GM13976 (cell line): Measurements from ENCODE around the gene MELTF.

Experiments used
- DNase-seq: peaks from one replicate; pipeline ENCODE4 v3.0.0; 2012; ENCODE audit warnings: low spot score
- in situ Hi-C: fragments of 300-500 bp; cut with MboI; formaldehyde crosslinking; loops from one replicate; pipeline ENCODE4 v1.12.0; 2022; ENCODE audit warnings: low sequenced_read_pairs, mixed read lengths, inconsistent platforms; ENCODE audit not compliant: unreplicated experiment
- TF ChIP-seq, protein P1 (sequence below): IDR thresholded peaks from 2 replicates; pipeline ENCODE4 v1.5.1; 2012; ENCODE audit warnings: borderline replicate concordance, mild to moderate bottlenecking; ENCODE audit not compliant: insufficient read depth; ENCODE audit errors: extremely low read depth, missing control alignments, control extremely low read depth

MELTF gene

DNA sequence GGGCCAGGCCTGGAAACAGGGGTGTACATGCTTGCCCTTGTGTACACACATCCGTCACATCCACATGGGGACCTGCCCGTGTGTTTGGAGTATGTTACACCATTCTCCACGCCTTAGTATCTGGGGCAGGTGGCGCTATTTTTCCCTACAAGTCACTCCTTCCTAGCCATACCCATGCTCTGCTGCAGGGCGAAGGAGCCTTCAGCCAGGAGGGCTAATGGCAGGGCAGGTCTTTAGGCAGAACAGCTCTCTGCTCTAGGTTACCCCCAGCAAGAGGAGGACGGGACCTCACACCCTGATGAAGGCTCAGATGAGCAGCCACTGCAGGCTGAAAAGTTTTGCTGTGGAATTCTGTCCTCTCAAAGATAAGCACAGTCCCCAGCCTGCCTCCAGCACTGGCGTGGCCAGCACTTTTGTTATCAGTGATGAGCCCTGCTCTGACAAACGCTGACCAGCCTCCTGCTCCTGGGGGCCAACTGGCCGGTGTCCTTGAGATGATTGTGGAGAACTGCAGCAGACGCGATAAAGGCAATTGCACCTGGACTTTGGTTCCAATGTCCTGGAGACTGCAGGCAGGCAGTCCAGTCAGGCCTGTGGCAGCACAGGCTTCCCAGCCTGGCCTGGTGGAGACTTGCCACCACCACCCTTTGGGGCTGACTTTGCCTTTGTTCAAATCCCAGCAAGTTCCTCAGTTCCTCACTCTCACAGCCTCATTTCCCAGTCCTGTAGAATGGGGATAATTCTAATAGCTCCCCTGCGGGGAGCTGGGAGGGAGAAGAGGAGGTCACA lies 41.2 kb downstream of the MELTF start:
- no peak for DNase-seq
- in situ Hi-C loops = loop anchor here (25.0 kb wide), 1 partner anchor 524 kb away; no protein-coding TSS in a partner anchor
- TF ChIP-seq, protein P1, sequence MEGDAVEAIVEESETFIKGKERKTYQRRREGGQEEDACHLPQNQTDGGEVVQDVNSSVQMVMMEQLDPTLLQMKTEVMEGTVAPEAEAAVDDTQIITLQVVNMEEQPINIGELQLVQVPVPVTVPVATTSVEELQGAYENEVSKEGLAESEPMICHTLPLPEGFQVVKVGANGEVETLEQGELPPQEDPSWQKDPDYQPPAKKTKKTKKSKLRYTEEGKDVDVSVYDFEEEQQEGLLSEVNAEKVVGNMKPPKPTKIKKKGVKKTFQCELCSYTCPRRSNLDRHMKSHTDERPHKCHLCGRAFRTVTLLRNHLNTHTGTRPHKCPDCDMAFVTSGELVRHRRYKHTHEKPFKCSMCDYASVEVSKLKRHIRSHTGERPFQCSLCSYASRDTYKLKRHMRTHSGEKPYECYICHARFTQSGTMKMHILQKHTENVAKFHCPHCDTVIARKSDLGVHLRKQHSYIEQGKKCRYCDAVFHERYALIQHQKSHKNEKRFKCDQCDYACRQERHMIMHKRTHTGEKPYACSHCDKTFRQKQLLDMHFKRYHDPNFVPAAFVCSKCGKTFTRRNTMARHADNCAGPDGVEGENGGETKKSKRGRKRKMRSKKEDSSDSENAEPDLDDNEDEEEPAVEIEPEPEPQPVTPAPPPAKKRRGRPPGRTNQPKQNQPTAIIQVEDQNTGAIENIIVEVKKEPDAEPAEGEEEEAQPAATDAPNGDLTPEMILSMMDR = no peak

DNA sequence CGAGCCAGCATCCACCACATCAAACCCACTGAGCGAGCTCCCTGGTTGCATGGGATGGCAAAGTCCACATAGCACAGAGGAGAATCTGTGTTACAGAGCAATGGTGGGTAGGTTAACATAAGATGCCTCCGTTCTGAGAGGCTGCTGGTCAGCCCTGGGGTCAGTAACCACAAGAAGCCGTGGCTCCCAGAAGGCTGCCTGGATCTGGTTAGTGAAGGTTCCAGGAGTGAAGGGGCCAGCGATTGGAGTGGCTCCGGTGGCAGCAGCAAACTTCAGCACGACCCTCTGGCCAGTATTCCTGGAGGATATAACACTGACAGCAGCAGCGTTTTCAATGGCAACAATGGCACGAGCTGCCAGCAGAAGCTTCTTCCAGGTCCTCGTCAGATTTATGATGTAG lies 42.6 kb downstream of the MELTF start:
- TF ChIP-seq, protein P1 = no peak
- DNase-seq = no peak
- in situ Hi-C loops = loop anchor here (25.0 kb wide), 1 partner anchor 525 kb away; no protein-coding TSS in a partner anchor

DNA sequence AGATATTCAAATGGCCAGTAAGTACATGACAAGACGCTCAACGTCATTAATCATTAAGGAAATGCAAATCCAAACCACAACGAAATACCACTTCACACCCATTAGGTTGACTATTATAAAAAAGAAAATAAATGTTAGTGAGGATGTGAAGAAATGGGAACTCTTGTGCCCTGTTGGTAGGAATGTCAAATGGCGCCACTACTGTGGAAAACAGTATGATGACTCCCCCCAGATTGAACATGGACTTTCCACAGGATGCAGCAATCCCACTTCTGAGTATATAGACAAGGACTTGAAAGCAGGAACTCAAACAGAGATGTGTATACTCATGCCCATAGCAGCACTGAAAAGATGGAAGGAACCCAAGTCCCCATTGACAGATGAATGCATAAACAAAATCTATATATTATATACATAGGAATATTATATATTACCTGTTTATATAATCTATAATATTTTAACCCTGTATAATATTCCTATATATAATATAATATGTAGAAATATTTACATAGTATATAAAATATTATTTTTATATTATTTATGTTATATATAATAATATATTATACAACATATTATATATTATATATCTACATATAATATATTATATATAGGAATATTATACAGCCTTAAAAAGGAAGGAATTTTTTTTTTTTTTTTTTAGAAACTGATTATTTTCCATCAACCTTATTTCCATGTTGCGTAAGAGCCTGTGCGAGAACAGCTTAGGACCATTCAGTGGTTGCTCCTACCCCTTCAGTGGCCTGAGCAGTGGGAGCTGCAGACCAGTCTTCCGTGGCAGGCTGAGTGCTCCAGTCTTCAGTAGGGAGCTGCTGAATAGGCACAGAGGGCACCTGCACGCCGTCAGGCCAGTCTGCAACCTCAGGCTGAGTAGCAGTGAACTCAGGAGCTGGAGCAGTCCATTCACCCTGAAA lies 43.4 kb downstream of the MELTF start:
- TF ChIP-seq, protein P1 = no peak
- in situ Hi-C loops = loop anchor here (25.0 kb wide), 1 partner anchor 526 kb away; no protein-coding TSS in a partner anchor
- no peak for DNase-seq

DNA sequence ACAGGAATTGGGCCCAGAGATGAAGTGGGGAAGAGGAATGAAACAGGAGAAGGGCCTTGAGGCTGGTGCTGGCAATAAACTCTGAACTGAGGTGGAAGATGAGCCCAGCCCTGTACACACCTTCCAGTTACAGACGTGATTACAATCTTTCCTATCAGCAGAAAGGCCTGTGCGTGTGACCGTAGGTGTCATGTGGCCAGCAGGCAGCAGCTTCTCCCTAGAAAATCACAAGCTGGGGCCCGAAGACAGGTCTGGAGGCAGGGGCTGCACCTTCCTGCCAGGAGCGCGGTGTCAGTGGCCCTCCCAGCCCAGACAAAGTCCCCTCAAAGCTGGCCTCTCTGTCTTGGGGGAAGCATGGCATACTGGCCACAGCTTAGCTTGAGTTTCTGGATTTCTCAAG lies 44.3 kb downstream of the MELTF start:
- DNase-seq = no peak
- TF ChIP-seq, protein P1 = no peak
- in situ Hi-C loops = loop anchor here (25.0 kb wide), 1 partner anchor 527 kb away; no protein-coding TSS in a partner anchor

DNA sequence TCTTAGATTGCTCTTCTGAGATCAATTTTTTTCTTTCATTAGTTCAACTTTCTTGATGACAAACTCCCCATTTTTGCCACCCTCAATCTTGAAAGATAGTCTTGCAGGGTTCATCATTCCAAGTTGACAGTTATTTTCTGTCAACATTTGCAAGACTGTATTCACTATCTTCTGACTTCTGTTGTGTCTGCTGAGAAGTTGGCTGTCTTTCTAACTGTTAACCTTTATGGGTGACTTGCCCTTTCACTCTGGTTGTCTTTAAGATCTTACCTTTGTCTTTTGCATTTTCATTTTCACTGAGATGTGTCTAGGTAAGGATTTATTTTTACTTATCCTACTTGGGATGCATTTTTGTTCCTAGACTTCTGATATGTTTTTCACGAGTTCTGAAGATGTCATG lies 46.4 kb downstream of the MELTF start:
- in situ Hi-C loops = loop anchor here (25.0 kb wide), 1 partner anchor 529 kb away; no protein-coding TSS in a partner anchor
- no peak for DNase-seq
- TF ChIP-seq, protein P1 = no peak

DNA sequence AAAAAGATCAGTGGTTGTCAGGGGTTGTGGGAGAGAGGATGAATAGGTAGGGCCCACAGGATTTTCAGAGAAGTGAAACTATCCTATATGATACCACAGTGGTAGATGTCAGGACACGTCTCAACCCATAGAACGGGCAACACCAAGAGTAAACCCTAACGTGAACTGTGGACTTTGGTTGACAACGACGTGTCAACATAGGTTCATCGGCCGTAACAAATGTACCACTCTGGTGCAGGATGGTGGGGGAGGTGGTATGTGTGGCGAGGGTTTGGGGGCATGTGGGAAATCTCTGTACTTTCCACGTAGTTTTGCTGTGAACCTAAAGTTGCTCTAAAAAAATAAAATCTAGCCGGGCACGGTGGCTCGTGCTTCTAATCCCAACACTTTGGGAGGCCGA lies 48.0 kb downstream of the MELTF start:
- no peak for DNase-seq
- TF ChIP-seq, protein P1 = no peak
- in situ Hi-C loops = loop anchor here (25.0 kb wide), 1 partner anchor 531 kb away; no protein-coding TSS in a partner anchor
